CD8-positive, alpha-beta memory T cell (primary cell): ENCODE data around the gene PCED1B. TPM values are rescaled to one million over a fixed set of nuclear protein-coding genes. Genes with fewer than 3 reads are reported as not detected.

Experiments used
- CTCF ChIA-PET: fragments of 350-600 bp; sonication (Branson Sonifier 250); formaldehyde crosslinking; loops from one replicate; lab custom pipeline; 2021; ENCODE audit warnings: antibody characterized with exemption; lab: Charles Lee
- POLR2A ChIA-PET: fragments of 350-600 bp; sonication (Branson Sonifier 250); formaldehyde crosslinking; loops from one replicate; lab custom pipeline; 2021; ENCODE audit warnings: antibody characterized with exemption; lab: Charles Lee
- DNase-seq, 5 donors: peaks; one replicate each; pipeline versions ENCODE4 v3.0.0 to v3.0.0-alpha.2; 2020 to 2022; ENCODE audit warnings: mixed read lengths in 1 of 5
- H3K27ac ChIP-seq: one replicate; pipeline ENCODE4 v1.7.0; 2013; ENCODE audit warnings: low read depth, mild to moderate bottlenecking, low read length, moderate library complexity
- H3K27me3 ChIP-seq: 2 replicates; pipeline ENCODE4 v1.7.0; 2013; ENCODE audit warnings: low read length, mild to moderate bottlenecking; ENCODE audit not compliant: insufficient read depth, poor library complexity, severe bottlenecking
- H3K36me3 ChIP-seq: 2 replicates; pipeline ENCODE4 v1.7.0; 2013; ENCODE audit warnings: mild to moderate bottlenecking, low read length, moderate library complexity; ENCODE audit not compliant: insufficient read depth
- H3K4me1 ChIP-seq: 2 replicates; pipeline ENCODE4 v1.7.0; 2013; ENCODE audit warnings: mild to moderate bottlenecking, low read length, moderate library complexity; ENCODE audit not compliant: insufficient read depth
- H3K4me3 ChIP-seq: 2 replicates; pipeline ENCODE4 v1.7.0; 2013; ENCODE audit warnings: mild to moderate bottlenecking, low read length
- H3K9me3 ChIP-seq: 2 replicates; pipeline ENCODE4 v1.7.0; 2013; ENCODE audit warnings: mild to moderate bottlenecking, low read length
- H3K27ac Mint-ChIP-seq, 8 donors: one replicate each; pipeline ENCODE4 v1.8.0; 2020 to 2021; ENCODE audit warnings: mixed read lengths in 8 of 8, mild to moderate bottlenecking in 6 of 8, inconsistent platforms in 3 of 8, moderate library complexity in 3 of 8
- H3K27me3 Mint-ChIP-seq, 2 donors: one replicate each; pipeline ENCODE4 v1.8.0; 2020 to 2021; ENCODE audit warnings: mixed read lengths in 2 of 2, mild to moderate bottlenecking in 1 of 2, moderate library complexity in 1 of 2
- H3K36me3 Mint-ChIP-seq, 3 donors: one replicate each; pipeline ENCODE4 v1.8.0; 2020 to 2021; ENCODE audit warnings: mixed read lengths in 3 of 3, inconsistent platforms in 1 of 3, mild to moderate bottlenecking in 1 of 3
- H3K4me1 Mint-ChIP-seq, 3 donors: one replicate each; pipeline ENCODE4 v1.8.0; 2020 to 2021; ENCODE audit warnings: mixed read lengths in 3 of 3, inconsistent platforms in 1 of 3, mild to moderate bottlenecking in 1 of 3
- H3K4me3 Mint-ChIP-seq, 7 donors: one replicate each; pipeline ENCODE4 v1.8.0; 2020 to 2021; ENCODE audit warnings: mixed read lengths in 7 of 7, mild to moderate bottlenecking in 6 of 7, moderate library complexity in 4 of 7, inconsistent platforms in 2 of 7
- H3K9me3 Mint-ChIP-seq, 5 donors: one replicate each; pipeline ENCODE4 v1.8.0; 2020 to 2022; ENCODE audit warnings: mixed read lengths in 5 of 5, mild to moderate bottlenecking in 3 of 5, moderate library complexity in 2 of 5, inconsistent platforms in 1 of 5
- polyA plus RNA-seq: library from polyadenylated mRNA; unstranded; fragments of 300-500 nt; fragmentation: Illumina TruSeq; gene quantifications from one replicate; pipeline ENCODE4 v1.2.3, GENCODE V29; 2021
- total RNA-seq, 2 experiments: library from RNA; stranded (reverse); gene quantifications; one replicate each; pipeline ENCODE4 v1.2.3, GENCODE V29; 2021

PCED1B gene
- total and polyA plus RNA-seq, 3 experiments from 2014 or later = 52.8 to 73.3 (median 56.9) TPM

- H3K4me3 ChIP-seq = no peak overlapping the region
- no peak overlapping the region for H3K4me3 Mint-ChIP-seq
- H3K36me3 Mint-ChIP-seq = peaks cover 12 to 22% (median 16%) of the 10 kb centered on the region in 3 donors
- no peaks in the 10 kb centered on the region for H3K9me3 ChIP-seq
- H3K27ac ChIP-seq = no peak overlapping the region
- no peak for DNase-seq
- no peaks in the 10 kb centered on the region for H3K27me3 Mint-ChIP-seq
- H3K27me3 ChIP-seq = no peaks in the 10 kb centered on the region
- CTCF ChIA-PET = no interaction called here
- H3K4me1 ChIP-seq = peaks cover 18% of the 10 kb centered on the region
- H3K36me3 ChIP-seq = no peaks in the 10 kb centered on the region
- peaks cover 30 to 61% (median 48%) of the 10 kb centered on the region in 3 donors for H3K4me1 Mint-ChIP-seq
- H3K27ac Mint-ChIP-seq = peak overlapping the region in 1 of 8 donors; percentile 30
- H3K9me3 Mint-ChIP-seq = peaks cover 0 to 11% (median 0%) of the 10 kb centered on the region in 5 donors
- POLR2A ChIA-PET = no interaction called here
These were observed 72.7 kb downstream of the PCED1B start for GRCh38 chr12:47152095-47152494.

GRCh38 chr12:47155457-47156166 lies 76.2 kb downstream of the PCED1B start:
- ChIA-PET CTCF (interaction anchor here (0.9 to 1.0 kb wide), 2 partner anchors 37 to 123 kb away, joined by 3 read pairs; no protein-coding TSS in a partner anchor), POLR2A (interaction anchor here (0.8 kb wide), 1 partner anchor 76 kb away, joined by 4 read pairs; the partner anchor contains the start of genes AMIGO2 and PCED1B)
- no peak overlapping the region for H3K4me3 ChIP-seq
- no peaks in the 10 kb centered on the region for H3K27me3 ChIP-seq
- Mint-ChIP-seq H3K4me3 (no peak overlapping the region), H3K36me3 (peaks cover 14 to 27% (median 26%) of the 10 kb centered on the region in 3 donors), H3K27me3 (no peaks in the 10 kb centered on the region), H3K4me1 (peaks cover 33 to 62% (median 61%) of the 10 kb centered on the region in 3 donors), H3K9me3 (peaks cover 0 to 19% (median 0%) of the 10 kb centered on the region in 5 donors), H3K27ac (peak overlapping the region; percentile 35 to 87 (median 73))
- DNase-seq = peak in 1 of 5 donors; percentile 1
- no peaks in the 10 kb centered on the region for H3K9me3 ChIP-seq
- H3K36me3 ChIP-seq = no peaks in the 10 kb centered on the region
- peak overlapping the region; percentile 10 for H3K27ac ChIP-seq
- peaks cover 18% of the 10 kb centered on the region for H3K4me1 ChIP-seq

DNA sequence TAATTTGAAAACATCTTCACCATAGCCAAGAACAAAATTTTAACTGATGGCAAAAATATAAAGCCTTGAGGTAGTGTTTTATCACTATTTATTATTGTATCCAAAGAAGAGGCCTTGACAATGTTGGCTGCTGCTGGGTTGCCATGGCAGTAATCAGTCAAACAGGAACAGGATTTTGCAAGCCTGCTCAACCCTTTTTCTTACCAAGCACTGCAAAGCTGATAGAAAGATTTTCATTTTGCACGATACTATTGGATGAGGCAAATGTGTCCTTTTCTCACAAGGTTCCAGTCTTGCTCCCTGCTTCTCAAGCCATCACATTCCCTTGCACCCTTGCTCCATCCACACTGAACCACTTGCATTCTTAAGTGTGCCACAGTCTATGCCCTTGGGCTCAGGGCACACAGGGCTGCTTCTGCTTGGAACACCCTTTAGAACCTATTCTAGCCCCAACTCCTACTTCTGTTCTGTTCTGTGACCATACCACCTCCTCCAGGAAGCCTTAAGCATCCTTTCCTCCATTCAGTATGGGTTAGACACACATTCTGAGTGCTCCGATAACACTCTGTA lies 76.8 kb downstream of the PCED1B start:
- Histone ChIP-seq H3K9me3 (no peaks in the 10 kb centered on the region), H3K27me3 (no peaks in the 10 kb centered on the region), H3K4me3 (no peak overlapping the region), H3K4me1 (peaks cover 18% of the 10 kb centered on the region), H3K36me3 (no peaks in the 10 kb centered on the region), H3K27ac (peak overlapping the region; percentile 10)
- Mint-ChIP-seq H3K27ac (peak overlapping the region; percentile 35 to 97 (median 80)), H3K27me3 (no peaks in the 10 kb centered on the region), H3K4me1 (peaks cover 33 to 67% (median 65%) of the 10 kb centered on the region in 3 donors), H3K9me3 (peaks cover 0 to 18% (median 1%) of the 10 kb centered on the region in 5 donors), H3K36me3 (peaks cover 16 to 32% (median 31%) of the 10 kb centered on the region in 3 donors), H3K4me3 (peak overlapping the region in 1 of 7 donors; percentile 40)
- ChIA-PET CTCF (interaction anchor here (0.9 to 1.0 kb wide), 2 partner anchors 36 to 124 kb away, joined by 3 read pairs; no protein-coding TSS in a partner anchor), POLR2A (no interaction called here)
- DNase-seq = peak in 1 of 5 donors; percentile 4

DNA sequence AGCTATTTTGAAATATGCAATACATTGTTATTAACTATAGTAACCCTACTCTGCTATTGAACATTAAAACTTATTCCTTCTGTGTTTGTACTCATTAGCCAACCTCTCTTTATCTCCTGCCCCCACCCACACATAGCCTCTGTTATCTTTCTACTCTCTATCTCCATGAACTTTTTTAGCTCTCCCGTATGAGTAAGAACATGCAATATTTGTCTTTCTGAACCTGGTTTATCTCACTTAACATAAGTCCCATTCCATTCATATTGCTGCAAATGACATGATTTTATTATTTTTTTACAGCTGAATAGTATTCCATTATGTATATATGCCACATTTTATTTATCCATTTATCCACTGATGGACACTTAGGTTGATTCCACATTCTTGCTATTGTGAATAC lies 79.4 kb downstream of the PCED1B start:
- H3K36me3 ChIP-seq = no peaks in the 10 kb centered on the region
- no peaks in the 10 kb centered on the region for H3K9me3 ChIP-seq
- H3K4me3 ChIP-seq = no peak overlapping the region
- Mint-ChIP-seq H3K36me3 (peaks cover 17 to 45% (median 42%) of the 10 kb centered on the region in 3 donors), H3K27ac (no peak overlapping the region), H3K4me3 (no peak overlapping the region), H3K4me1 (peaks cover 39 to 68% (median 61%) of the 10 kb centered on the region in 3 donors), H3K27me3 (no peaks in the 10 kb centered on the region), H3K9me3 (peaks cover 0 to 8% (median 2%) of the 10 kb centered on the region in 5 donors)
- POLR2A ChIA-PET = no interaction called here
- CTCF ChIA-PET = no interaction called here
- no peaks in the 10 kb centered on the region for H3K27me3 ChIP-seq
- DNase-seq = no peak
- peaks cover 18% of the 10 kb centered on the region for H3K4me1 ChIP-seq
- no peak overlapping the region for H3K27ac ChIP-seq

GRCh38 chr12:47159348-47159747 lies 79.9 kb downstream of the PCED1B start:
- ChIA-PET POLR2A (no interaction called here), CTCF (no interaction called here)
- Mint-ChIP-seq H3K4me1 (peaks cover 41 to 68% (median 59%) of the 10 kb centered on the region in 3 donors), H3K4me3 (no peak overlapping the region), H3K36me3 (peaks cover 17 to 50% (median 47%) of the 10 kb centered on the region in 3 donors), H3K27ac (peak overlapping the region in 2 of 8 donors; percentile 11 to 34), H3K27me3 (no peaks in the 10 kb centered on the region), H3K9me3 (peaks cover 0 to 8% (median 2%) of the 10 kb centered on the region in 5 donors)
- H3K36me3 ChIP-seq = no peaks in the 10 kb centered on the region
- H3K9me3 ChIP-seq = no peaks in the 10 kb centered on the region
- no peak overlapping the region for H3K4me3 ChIP-seq
- no peak overlapping the region for H3K27ac ChIP-seq
- peaks cover 18% of the 10 kb centered on the region for H3K4me1 ChIP-seq
- no peaks in the 10 kb centered on the region for H3K27me3 ChIP-seq
- no peak for DNase-seq

GRCh38 chr12:47160316-47161244 lies 81.2 kb downstream of the PCED1B start:
- POLR2A ChIA-PET = no interaction called here
- no peak for DNase-seq
- no peak overlapping the region for H3K4me3 ChIP-seq
- peaks cover 17 to 55% (median 47%) of the 10 kb centered on the region in 3 donors for H3K36me3 Mint-ChIP-seq
- H3K9me3 Mint-ChIP-seq = peaks cover 0 to 8% (median 2%) of the 10 kb centered on the region in 5 donors
- CTCF ChIA-PET = no interaction called here
- no peaks in the 10 kb centered on the region for H3K27me3 ChIP-seq
- no peak overlapping the region for H3K27ac Mint-ChIP-seq
- H3K27me3 Mint-ChIP-seq = no peaks in the 10 kb centered on the region
- no peaks in the 10 kb centered on the region for H3K36me3 ChIP-seq
- peaks cover 13% of the 10 kb centered on the region for H3K4me1 ChIP-seq
- no peaks in the 10 kb centered on the region for H3K9me3 ChIP-seq
- H3K4me1 Mint-ChIP-seq = peaks cover 38 to 63% (median 49%) of the 10 kb centered on the region in 3 donors
- H3K4me3 Mint-ChIP-seq = no peak overlapping the region
- H3K27ac ChIP-seq = no peak overlapping the region

GRCh38 chr12:47164116-47164515 lies 84.7 kb downstream of the PCED1B start:
- ChIA-PET CTCF (interaction anchor here (0.6 kb wide), 1 partner anchor 58 kb away, joined by 3 read pairs; no protein-coding TSS in a partner anchor), POLR2A (no interaction called here)
- Mint-ChIP-seq H3K36me3 (peaks cover 27 to 69% (median 53%) of the 10 kb centered on the region in 3 donors), H3K9me3 (peaks cover 0 to 8% (median 2%) of the 10 kb centered on the region in 5 donors), H3K27ac (peak overlapping the region in 4 of 8 donors; percentile 7 to 58 (median 48)), H3K27me3 (no peaks in the 10 kb centered on the region), H3K4me1 (peaks cover 29 to 56% (median 43%) of the 10 kb centered on the region in 3 donors), H3K4me3 (no peak overlapping the region)
- H3K4me1 ChIP-seq = no peaks in the 10 kb centered on the region
- H3K27ac ChIP-seq = no peak overlapping the region
- no peak for DNase-seq
- H3K4me3 ChIP-seq = no peak overlapping the region
- no peaks in the 10 kb centered on the region for H3K9me3 ChIP-seq
- H3K36me3 ChIP-seq = no peaks in the 10 kb centered on the region
- no peaks in the 10 kb centered on the region for H3K27me3 ChIP-seq
